Islet precursor cell (in vitro differentiated cells): ENCODE results near the gene NCCRP1.

Experiments
- DNase-seq: peaks from one replicate; pipeline ENCODE4 v3.0.0-alpha.2; 2018

The NCCRP1 gene

DNA sequence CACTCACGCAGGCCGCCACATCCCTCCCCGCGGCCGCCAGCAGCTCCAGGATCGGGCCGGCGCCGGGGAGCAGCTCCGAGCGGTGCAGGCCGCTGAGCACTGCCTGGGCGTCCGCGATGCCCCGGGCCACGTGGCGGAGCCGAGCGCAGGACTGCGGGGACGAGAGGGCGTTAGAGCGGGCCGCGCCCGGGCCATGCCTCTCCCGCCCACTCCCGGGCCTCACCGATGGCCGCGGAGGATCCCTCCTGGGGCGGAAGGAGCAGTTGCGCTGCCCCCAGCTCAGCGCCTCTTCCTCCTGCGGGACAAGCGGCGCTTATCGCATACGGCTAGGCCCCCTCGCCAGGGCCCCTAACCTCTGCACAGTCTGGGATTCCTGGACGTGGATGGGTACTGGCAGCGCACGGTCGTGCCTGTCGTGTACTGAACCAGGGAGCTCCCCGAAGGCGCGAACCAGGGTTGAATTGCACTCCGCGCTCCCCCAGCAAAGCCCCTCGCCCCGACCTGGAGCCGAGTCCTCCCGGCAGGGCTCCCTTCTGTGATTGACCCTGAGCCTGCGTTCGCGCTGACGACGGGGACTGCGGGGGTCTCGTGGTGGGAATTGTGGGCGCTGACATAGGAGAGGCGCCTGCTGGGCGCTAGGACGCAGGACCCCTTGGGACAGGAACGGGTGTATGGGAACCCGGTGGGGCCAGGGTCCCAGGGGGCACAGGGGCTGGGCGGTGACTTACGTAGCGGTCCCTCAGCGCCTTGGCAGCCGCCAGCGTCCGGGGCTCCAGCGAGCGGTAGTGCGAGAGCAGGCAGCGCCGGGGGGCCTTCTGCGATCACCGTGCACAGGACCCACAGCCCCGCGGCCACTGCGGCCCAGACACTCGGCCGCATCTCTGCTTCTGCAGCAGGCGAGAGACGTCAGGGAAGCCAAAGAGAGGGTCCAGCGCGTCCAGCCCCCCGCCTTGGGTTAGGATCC lies 51.2 kb downstream of the NCCRP1 start:
- peak; percentile 63 for DNase-seq

DNA sequence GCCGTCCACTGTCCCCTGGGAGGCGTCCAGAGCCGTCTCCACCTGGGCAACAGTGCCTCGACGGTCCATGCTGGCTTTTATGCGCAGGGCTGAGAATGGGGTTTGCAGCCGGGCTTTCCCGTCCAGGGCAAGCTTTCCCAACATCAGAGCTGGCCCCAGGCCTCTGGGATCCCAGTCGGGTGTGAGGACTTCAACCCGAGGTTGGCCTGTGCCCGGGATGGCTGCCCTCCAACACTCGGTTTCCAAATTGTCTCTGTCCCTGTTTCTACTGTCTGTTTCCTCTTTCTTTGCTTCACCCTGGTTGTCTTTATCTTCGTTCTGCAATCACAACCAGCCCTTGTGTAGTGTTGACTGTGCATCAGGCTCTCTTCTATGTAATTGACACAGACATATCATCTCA lies 52.0 kb downstream of the NCCRP1 start, which contains the start of gene IFNL4:
Gene IFNL4 (minus strand): TSS at position 51 of the 400 bp plus-strand sequence.
- DNase-seq, result no peak

DNA sequence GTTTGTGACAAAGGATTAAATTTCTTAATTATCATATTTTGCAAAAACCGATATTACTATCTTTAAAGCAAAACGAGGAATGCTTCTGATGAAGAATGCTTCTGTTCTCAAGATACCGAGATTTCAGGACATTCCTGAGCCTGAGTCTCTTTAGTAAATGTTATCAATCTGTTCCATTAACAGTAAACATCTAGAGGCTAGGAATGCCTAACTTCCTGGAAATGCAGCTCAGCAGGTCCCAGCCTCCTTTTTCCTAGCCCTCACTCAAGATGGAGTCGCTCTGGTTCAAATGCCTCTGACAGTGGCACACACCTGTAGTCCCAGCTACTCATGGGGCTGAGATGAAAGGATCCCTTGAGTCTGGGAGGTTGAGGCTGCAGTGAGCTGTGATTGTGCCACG lies 54.3 kb downstream of the NCCRP1 start:
- DNase-seq, result no peak
